H1 (cell line): ENCODE results near the gene SRRM4. TPM values are rescaled to one million over a fixed set of nuclear protein-coding genes. Genes with fewer than 3 reads are reported as not detected.

ENCODE experiments used
- CHD1 ChIP-seq: IDR thresholded peaks from 2 replicates; pipeline ENCODE4 v1.6.1; 2012; ENCODE audit warnings: low read depth, low read length, improper control_type of control experiment
- HDAC2 ChIP-seq, 2 experiments: fragments of 300-600 bp in 1 of 2; sonication (generic) in 1 of 2; IDR thresholded peaks; 2 replicates each; pipeline ENCODE4 v1.6.1; 2011 to 2012; ENCODE audit warnings: low read depth in 2 of 2, low read length in 2 of 2, mild to moderate bottlenecking in 2 of 2, moderate library complexity in 2 of 2, borderline replicate concordance in 1 of 2, inconsistent platforms in 1 of 2
- RAD21 ChIP-seq, 2 experiments: IDR thresholded peaks in 1 of 2; conservative IDR thresholded peaks in 1 of 2; 2 replicates each; pipeline ENCODE4 v1.6.1; 2011; ENCODE audit warnings: low read depth in 2 of 2, low read length in 2 of 2, improper control_type of control experiment in 1 of 2, inconsistent platforms in 1 of 2, mild to moderate bottlenecking in 1 of 2, moderate library complexity in 1 of 2
- SIN3A ChIP-seq, 2 experiments: IDR thresholded peaks in 1 of 2; conservative IDR thresholded peaks in 1 of 2; 2 replicates each; pipeline ENCODE4 v1.6.1; 2011 to 2012; ENCODE audit warnings: low read length in 2 of 2, improper control_type of control experiment in 1 of 2, low read depth in 1 of 2, mild to moderate bottlenecking in 1 of 2
- SIRT6 ChIP-seq: IDR thresholded peaks from one replicate; pipeline ENCODE4 v1.7.1; 2012; ENCODE audit warnings: low read length, inconsistent platforms
- SIX5 ChIP-seq: IDR thresholded peaks from 2 replicates; pipeline ENCODE4 v1.6.1; 2011; ENCODE audit warnings: mild to moderate bottlenecking, low read depth, low read length
- SUZ12 ChIP-seq: fragments of 200-600 bp; sonication (generic); IDR thresholded peaks from 2 replicates; pipeline ENCODE4 v1.6.1; 2012; ENCODE audit warnings: mild to moderate bottlenecking, inconsistent platforms, low read length, moderate library complexity, mixed read lengths
- polyA plus RNA-seq, 7 experiments: library from polyadenylated mRNA; depleted of rRNA in 3 of 7; stranded (reverse) in 5 of 7; unstranded in 2 of 7; fragments of >200 nt in 5 of 7; fragments of 200-250 nt in 2 of 7; gene quantifications; 1 replicate in 5 of 7; 2 replicates in 1 of 7; 4 replicates in 1 of 7; pipeline versions ENCODE4 v1.2.1 to v1.2.3, GENCODE V29; 2011 to 2013; ENCODE audit warnings: missing spikeins in 2 of 7, mixed read lengths in 2 of 7
- total RNA-seq: library from RNA; stranded (reverse); fragmentation: NEBNext Ultra II Directional; extraction: Animal tissue kit (Norgen Biotek cat#: 25700); gene quantifications from 2 replicates; pipeline ENCODE4 v1.2.1, GENCODE V29; 2021
- TF ChIP-seq, protein P1 (sequence below): fragments of 300-600 bp; sonication (generic); IDR thresholded peaks from 2 replicates; pipeline ENCODE4 v1.7.1; 2012; ENCODE audit warnings: low read length, moderate library complexity, mild to moderate bottlenecking, inconsistent platforms; ENCODE audit not compliant: insufficient replicate concordance

Gene SRRM4
- total and polyA plus RNA-seq, 2 of the 8 experiments (the other 6 are each of a cell fraction or from before 2014, with no cell fraction given) = 0.53 to 1.1 TPM

DNA sequence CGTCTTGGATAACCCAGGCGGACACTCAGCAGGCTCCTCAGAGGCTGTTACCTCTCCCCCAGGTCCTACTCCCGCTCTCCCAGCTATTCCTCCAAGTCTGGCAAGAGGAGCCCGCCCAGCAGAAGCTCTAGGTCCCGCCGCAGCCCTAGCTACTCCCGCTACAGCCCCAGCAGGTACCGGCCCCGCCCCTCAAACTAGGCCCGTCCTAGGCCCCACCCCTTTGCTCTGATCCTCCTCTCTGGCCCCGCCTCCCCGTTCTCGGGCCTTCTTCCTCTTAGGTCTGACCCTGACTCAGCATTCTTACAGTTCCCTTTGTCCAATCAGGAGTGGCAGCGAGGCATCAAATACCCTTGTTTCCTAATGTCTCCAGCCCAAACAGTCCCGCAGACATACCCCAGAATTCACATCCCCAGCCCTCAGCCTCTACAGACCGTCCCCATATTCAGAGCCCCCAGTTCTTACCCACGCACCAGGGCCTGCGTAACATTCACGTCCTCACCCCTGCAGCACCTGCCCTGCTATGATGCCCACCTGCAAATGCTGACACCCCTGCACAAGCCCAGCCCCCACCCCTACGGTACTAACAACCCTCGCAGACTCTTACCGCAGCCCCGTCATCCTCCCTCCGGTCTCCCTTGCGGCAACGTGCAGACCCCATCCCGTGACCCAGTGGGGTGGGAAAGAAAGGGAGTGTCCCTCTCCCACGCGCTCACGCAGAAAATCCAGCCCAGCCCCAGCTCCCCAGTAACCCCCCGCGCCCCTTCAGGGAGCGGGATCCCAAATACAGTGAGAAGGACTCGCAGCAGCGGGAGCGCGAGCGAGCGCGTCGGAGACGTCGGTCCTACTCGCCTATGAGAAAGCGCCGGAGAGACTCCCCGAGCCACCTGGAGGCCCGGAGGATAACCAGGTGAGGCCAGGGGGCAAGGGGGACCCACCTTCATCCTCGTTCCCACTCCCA is 172.4 kb downstream of the SRRM4 start (continued):
- 0 out of 4 replicates have a peak, but pooled peaks of 1 of the 2 experiments have one; percentile 11 for TF ChIP-seq SIN3A (conservative IDR thresholded peaks at IDR 0.05 in 1 of 2, IDR thresholded peaks at IDR 0.05 in 1 of 2; ENCODE audit: low read depth in 1 of 2, low read length in 2 of 2)
- no peak for TF ChIP-seq CHD1
- TF ChIP-seq SIX5 = no peak
- peak in 1 of 2 experiments; percentile 14; a peak in 1 of 4 replicates for TF ChIP-seq RAD21 (IDR thresholded peaks at IDR 0.05 in 1 of 2, conservative IDR thresholded peaks at IDR 0.05 in 1 of 2; ENCODE audit: low read depth in 2 of 2, low read length in 2 of 2)
- TF ChIP-seq SIRT6 = no peak
- no peak for TF ChIP-seq SUZ12
- no peak for TF ChIP-seq HDAC2 (IDR thresholded peaks at IDR 0.05; ENCODE audit: borderline replicate concordance in 1 of 2, low read depth in 2 of 2, low read length in 2 of 2)
- TF ChIP-seq, protein P1, sequence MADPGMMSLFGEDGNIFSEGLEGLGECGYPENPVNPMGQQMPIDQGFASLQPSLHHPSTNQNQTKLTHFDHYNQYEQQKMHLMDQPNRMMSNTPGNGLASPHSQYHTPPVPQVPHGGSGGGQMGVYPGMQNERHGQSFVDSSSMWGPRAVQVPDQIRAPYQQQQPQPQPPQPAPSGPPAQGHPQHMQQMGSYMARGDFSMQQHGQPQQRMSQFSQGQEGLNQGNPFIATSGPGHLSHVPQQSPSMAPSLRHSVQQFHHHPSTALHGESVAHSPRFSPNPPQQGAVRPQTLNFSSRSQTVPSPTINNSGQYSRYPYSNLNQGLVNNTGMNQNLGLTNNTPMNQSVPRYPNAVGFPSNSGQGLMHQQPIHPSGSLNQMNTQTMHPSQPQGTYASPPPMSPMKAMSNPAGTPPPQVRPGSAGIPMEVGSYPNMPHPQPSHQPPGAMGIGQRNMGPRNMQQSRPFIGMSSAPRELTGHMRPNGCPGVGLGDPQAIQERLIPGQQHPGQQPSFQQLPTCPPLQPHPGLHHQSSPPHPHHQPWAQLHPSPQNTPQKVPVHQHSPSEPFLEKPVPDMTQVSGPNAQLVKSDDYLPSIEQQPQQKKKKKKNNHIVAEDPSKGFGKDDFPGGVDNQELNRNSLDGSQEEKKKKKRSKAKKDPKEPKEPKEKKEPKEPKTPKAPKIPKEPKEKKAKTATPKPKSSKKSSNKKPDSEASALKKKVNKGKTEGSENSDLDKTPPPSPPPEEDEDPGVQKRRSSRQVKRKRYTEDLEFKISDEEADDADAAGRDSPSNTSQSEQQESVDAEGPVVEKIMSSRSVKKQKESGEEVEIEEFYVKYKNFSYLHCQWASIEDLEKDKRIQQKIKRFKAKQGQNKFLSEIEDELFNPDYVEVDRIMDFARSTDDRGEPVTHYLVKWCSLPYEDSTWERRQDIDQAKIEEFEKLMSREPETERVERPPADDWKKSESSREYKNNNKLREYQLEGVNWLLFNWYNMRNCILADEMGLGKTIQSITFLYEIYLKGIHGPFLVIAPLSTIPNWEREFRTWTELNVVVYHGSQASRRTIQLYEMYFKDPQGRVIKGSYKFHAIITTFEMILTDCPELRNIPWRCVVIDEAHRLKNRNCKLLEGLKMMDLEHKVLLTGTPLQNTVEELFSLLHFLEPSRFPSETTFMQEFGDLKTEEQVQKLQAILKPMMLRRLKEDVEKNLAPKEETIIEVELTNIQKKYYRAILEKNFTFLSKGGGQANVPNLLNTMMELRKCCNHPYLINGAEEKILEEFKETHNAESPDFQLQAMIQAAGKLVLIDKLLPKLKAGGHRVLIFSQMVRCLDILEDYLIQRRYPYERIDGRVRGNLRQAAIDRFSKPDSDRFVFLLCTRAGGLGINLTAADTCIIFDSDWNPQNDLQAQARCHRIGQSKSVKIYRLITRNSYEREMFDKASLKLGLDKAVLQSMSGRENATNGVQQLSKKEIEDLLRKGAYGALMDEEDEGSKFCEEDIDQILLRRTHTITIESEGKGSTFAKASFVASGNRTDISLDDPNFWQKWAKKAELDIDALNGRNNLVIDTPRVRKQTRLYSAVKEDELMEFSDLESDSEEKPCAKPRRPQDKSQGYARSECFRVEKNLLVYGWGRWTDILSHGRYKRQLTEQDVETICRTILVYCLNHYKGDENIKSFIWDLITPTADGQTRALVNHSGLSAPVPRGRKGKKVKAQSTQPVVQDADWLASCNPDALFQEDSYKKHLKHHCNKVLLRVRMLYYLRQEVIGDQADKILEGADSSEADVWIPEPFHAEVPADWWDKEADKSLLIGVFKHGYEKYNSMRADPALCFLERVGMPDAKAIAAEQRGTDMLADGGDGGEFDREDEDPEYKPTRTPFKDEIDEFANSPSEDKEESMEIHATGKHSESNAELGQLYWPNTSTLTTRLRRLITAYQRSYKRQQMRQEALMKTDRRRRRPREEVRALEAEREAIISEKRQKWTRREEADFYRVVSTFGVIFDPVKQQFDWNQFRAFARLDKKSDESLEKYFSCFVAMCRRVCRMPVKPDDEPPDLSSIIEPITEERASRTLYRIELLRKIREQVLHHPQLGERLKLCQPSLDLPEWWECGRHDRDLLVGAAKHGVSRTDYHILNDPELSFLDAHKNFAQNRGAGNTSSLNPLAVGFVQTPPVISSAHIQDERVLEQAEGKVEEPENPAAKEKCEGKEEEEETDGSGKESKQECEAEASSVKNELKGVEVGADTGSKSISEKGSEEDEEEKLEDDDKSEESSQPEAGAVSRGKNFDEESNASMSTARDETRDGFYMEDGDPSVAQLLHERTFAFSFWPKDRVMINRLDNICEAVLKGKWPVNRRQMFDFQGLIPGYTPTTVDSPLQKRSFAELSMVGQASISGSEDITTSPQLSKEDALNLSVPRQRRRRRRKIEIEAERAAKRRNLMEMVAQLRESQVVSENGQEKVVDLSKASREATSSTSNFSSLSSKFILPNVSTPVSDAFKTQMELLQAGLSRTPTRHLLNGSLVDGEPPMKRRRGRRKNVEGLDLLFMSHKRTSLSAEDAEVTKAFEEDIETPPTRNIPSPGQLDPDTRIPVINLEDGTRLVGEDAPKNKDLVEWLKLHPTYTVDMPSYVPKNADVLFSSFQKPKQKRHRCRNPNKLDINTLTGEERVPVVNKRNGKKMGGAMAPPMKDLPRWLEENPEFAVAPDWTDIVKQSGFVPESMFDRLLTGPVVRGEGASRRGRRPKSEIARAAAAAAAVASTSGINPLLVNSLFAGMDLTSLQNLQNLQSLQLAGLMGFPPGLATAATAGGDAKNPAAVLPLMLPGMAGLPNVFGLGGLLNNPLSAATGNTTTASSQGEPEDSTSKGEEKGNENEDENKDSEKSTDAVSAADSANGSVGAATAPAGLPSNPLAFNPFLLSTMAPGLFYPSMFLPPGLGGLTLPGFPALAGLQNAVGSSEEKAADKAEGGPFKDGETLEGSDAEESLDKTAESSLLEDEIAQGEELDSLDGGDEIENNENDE = no peak
